Muscle of leg (tissue), 11 donors: ENCODE data around the gene ZBTB7C. TPM values are rescaled to one million over a fixed set of nuclear protein-coding genes. Genes with fewer than 3 reads are reported as not detected.

Experiments
- DNase-seq: peaks from one replicate; pipeline ENCODE4 v3.0.0; 2013
- H3K27ac ChIP-seq: one replicate; pipeline ENCODE4 v1.5.1; 2013; ENCODE audit warnings: mild to moderate bottlenecking, low read length, control low read depth
- H3K27me3 ChIP-seq: one replicate; pipeline ENCODE4 v1.6.1; 2013; ENCODE audit warnings: low read length; ENCODE audit not compliant: control insufficient read depth, insufficient read depth
- H3K36me3 ChIP-seq: one replicate; pipeline ENCODE4 v1.6.1; 2013; ENCODE audit warnings: low read length; ENCODE audit not compliant: control insufficient read depth, insufficient read depth
- H3K4me1 ChIP-seq: one replicate; pipeline ENCODE4 v1.6.1; 2013; ENCODE audit warnings: low read length; ENCODE audit not compliant: control insufficient read depth, insufficient read depth
- H3K4me3 ChIP-seq: one replicate; pipeline ENCODE4 v1.5.1; 2013; ENCODE audit warnings: low read length, control low read depth
- H3K9me3 ChIP-seq: replicated peaks from 2 replicates; pipeline ENCODE4 v1.6.1; 2013; ENCODE audit warnings: low read depth, low read length; ENCODE audit not compliant: control insufficient read depth
- WGBS: methylation state at CpG from one replicate; pipeline ENCODE4 v1.1.5; 2013; ENCODE audit warnings: missing lambda C conversion rate; ENCODE audit not compliant: insufficient coverage; 5-methylcytosine and 5-hydroxymethylcytosine counted together
- polyA plus RNA-seq, 8 donors: library from polyadenylated mRNA; unstranded; fragments of 120-200 nt; gene quantifications; one replicate each; pipeline versions ENCODE4 v1.2.1 to v1.2.3, GENCODE V29; 2013; ENCODE audit warnings: inconsistent platforms in 1 of 8, low replicate concordance in 1 of 8; ENCODE audit not compliant: insufficient read length in 8 of 8, insufficient read depth in 1 of 8
- total RNA-seq: library from RNA; stranded (reverse); fragments of 120-200 nt; gene quantifications from one replicate; pipeline ENCODE4 v1.2.4, GENCODE V29; 2013

ZBTB7C gene
- total and polyA plus RNA-seq, 9 donors, result 2.8 to 5.6 (median 4.1) TPM

GRCh38 chr18:48122376-48122775 is 286.8 kb downstream of the ZBTB7C start:
- Histone ChIP-seq H3K36me3 (no peaks in the 10 kb centered on the region), H3K27me3 (no peaks in the 10 kb centered on the region), H3K9me3 (no peaks in the 10 kb centered on the region), H3K4me3 (no peak overlapping the region), H3K4me1 (peaks cover 28% of the 10 kb centered on the region), H3K27ac (no peak overlapping the region)
- WGBS, result 63% methylated on average over 1 of the region's 3 CpGs
- DNase-seq, result peak; percentile 31

GRCh38 chr18:48121752-48122151 is 287.4 kb downstream of the ZBTB7C start:
- Histone ChIP-seq H3K27ac (no peak overlapping the region), H3K27me3 (no peaks in the 10 kb centered on the region), H3K4me3 (no peak overlapping the region), H3K9me3 (no peaks in the 10 kb centered on the region), H3K4me1 (peaks cover 26% of the 10 kb centered on the region), H3K36me3 (no peaks in the 10 kb centered on the region)
- DNase-seq, result no peak
- 73% methylated on average over 3 of the region's 3 CpGs for WGBS

GRCh38 chr18:48119204-48119603 is 290.0 kb downstream of the ZBTB7C start:
- no peak overlapping the region for H3K4me3 ChIP-seq
- WGBS, result 96% methylated on average over 3 of the region's 5 CpGs

GRCh38 chr18:48116873-48117630 is 292.1 kb downstream of the ZBTB7C start:
- no peaks in the 10 kb centered on the region for H3K4me1 ChIP-seq
- no peak overlapping the region for H3K27ac ChIP-seq
- no peak overlapping the region for H3K4me3 ChIP-seq
- H3K9me3 ChIP-seq, result no peaks in the 10 kb centered on the region
- no peaks in the 10 kb centered on the region for H3K27me3 ChIP-seq
- no peaks in the 10 kb centered on the region for H3K36me3 ChIP-seq
- no peak for DNase-seq
- WGBS, result 90% methylated on average over 6 of the region's 9 CpGs

More at GRCh38 chr18:48119204-48119603, 290.0 kb downstream of the ZBTB7C start:
- DNase-seq, result no peak
- H3K27ac ChIP-seq, result no peak overlapping the region
- no peaks in the 10 kb centered on the region for H3K36me3 ChIP-seq
- H3K9me3 ChIP-seq, result no peaks in the 10 kb centered on the region
- no peaks in the 10 kb centered on the region for H3K27me3 ChIP-seq
- peaks cover 18% of the 10 kb centered on the region for H3K4me1 ChIP-seq

- no peak for DNase-seq
- no peak overlapping the region for H3K27ac ChIP-seq
- no CpG with 5 or more reads among the region's 7 CpGs for WGBS
- no peak overlapping the region for H3K4me3 ChIP-seq
- H3K4me1 ChIP-seq, result no peaks in the 10 kb centered on the region
- H3K27me3 ChIP-seq, result no peaks in the 10 kb centered on the region
- no peaks in the 10 kb centered on the region for H3K9me3 ChIP-seq
- H3K36me3 ChIP-seq, result no peaks in the 10 kb centered on the region
Observed at GRCh38 chr18:48116017-48116416, 293.2 kb downstream of the ZBTB7C start.

- H3K4me3 ChIP-seq, result no peak overlapping the region
- WGBS, result 71% methylated on average over 4 of the region's 8 CpGs
Observed at GRCh38 chr18:48113691-48114090, 295.5 kb downstream of the ZBTB7C start.

GRCh38 chr18:48111587-48111986 is 297.6 kb downstream of the ZBTB7C start:
- WGBS, result no CpG with 5 or more reads among the region's 5 CpGs

More at GRCh38 chr18:48113691-48114090, 295.5 kb downstream of the ZBTB7C start:
- no peaks in the 10 kb centered on the region for H3K9me3 ChIP-seq
- H3K36me3 ChIP-seq, result no peaks in the 10 kb centered on the region
- H3K27me3 ChIP-seq, result no peaks in the 10 kb centered on the region
- no peak for DNase-seq
- H3K27ac ChIP-seq, result no peak overlapping the region
- H3K4me1 ChIP-seq, result no peaks in the 10 kb centered on the region

GRCh38 chr18:48110797-48111196 is 298.4 kb downstream of the ZBTB7C start:
- no peaks in the 10 kb centered on the region for H3K4me1 ChIP-seq
- no peaks in the 10 kb centered on the region for H3K27me3 ChIP-seq
- no peaks in the 10 kb centered on the region for H3K36me3 ChIP-seq
- 77% methylated on average over 4 of the region's 7 CpGs for WGBS
- no peak overlapping the region for H3K27ac ChIP-seq
- DNase-seq, result no peak
- H3K4me3 ChIP-seq, result no peak overlapping the region
- H3K9me3 ChIP-seq, result no peaks in the 10 kb centered on the region

More at GRCh38 chr18:48111587-48111986, 297.6 kb downstream of the ZBTB7C start:
- H3K36me3 ChIP-seq, result no peaks in the 10 kb centered on the region
- H3K27ac ChIP-seq, result no peak overlapping the region
- no peak overlapping the region for H3K4me3 ChIP-seq
- H3K27me3 ChIP-seq, result no peaks in the 10 kb centered on the region
- no peak for DNase-seq
- no peaks in the 10 kb centered on the region for H3K4me1 ChIP-seq
- no peaks in the 10 kb centered on the region for H3K9me3 ChIP-seq

GRCh38 chr18:48109961-48110493 is 299.2 kb downstream of the ZBTB7C start:
- no peaks in the 10 kb centered on the region for H3K9me3 ChIP-seq
- H3K27ac ChIP-seq, result no peak overlapping the region
- no peaks in the 10 kb centered on the region for H3K27me3 ChIP-seq
- no peaks in the 10 kb centered on the region for H3K36me3 ChIP-seq
- H3K4me3 ChIP-seq, result no peak overlapping the region
- 79% methylated on average over 3 of the region's 6 CpGs for WGBS
- DNase-seq, result no peak
- H3K4me1 ChIP-seq, result no peaks in the 10 kb centered on the region

GRCh38 chr18:48108136-48108535 is 301.0 kb downstream of the ZBTB7C start:
- Histone ChIP-seq H3K27me3 (peaks cover 2% of the 10 kb centered on the region), H3K9me3 (no peaks in the 10 kb centered on the region), H3K4me1 (no peaks in the 10 kb centered on the region), H3K4me3 (no peak overlapping the region), H3K36me3 (no peaks in the 10 kb centered on the region), H3K27ac (no peak overlapping the region)
- no peak for DNase-seq
- WGBS, result 80% methylated on average over 9 of the region's 11 CpGs
